GM12891 (cell line): ENCODE results near the gene RIPK3.
"Not testable (repeated sequence)": the region's sequence is repeated elsewhere in the genome, so short reads cannot be mapped to it uniquely, and the experiment has no call there.

Experiments used
- DNase-seq: peaks from one replicate; pipeline ENCODE4 v3.0.0; 2011; ENCODE audit warnings: low spot score; ENCODE audit not compliant: insufficient read length
- FAIRE-seq: peaks from 2 replicates; lab custom pipeline; 2011; peaks lifted over from hg19 to GRCh38; lab: Jason Lieb, UNC
- PAX5 ChIP-seq: IDR thresholded peaks from 2 replicates; pipeline ENCODE4 v1.6.1; 2011; ENCODE audit warnings: low read length, moderate library complexity, mild to moderate bottlenecking; ENCODE audit not compliant: insufficient read depth, severe bottlenecking
- POLR2A ChIP-seq: IDR thresholded peaks from 2 replicates; pipeline ENCODE4 v1.6.1; 2011; ENCODE audit warnings: low read depth, low read length, control low read depth
- POLR2AphosphoS5 ChIP-seq: IDR thresholded peaks from 2 replicates; pipeline ENCODE4 v1.6.1; 2011; ENCODE audit warnings: low read depth, low read length, control low read depth
- POU2F2 ChIP-seq: IDR thresholded peaks from 2 replicates; pipeline ENCODE4 v1.6.1; 2011; ENCODE audit warnings: low read depth, mild to moderate bottlenecking, control low read depth, low read length, moderate library complexity
- SPI1 ChIP-seq: IDR thresholded peaks from 2 replicates; pipeline ENCODE4 v1.6.1; 2011; ENCODE audit warnings: low read depth, low read length, control low read depth
- TAF1 ChIP-seq: IDR thresholded peaks from 2 replicates; pipeline ENCODE4 v1.6.1; 2011; ENCODE audit warnings: low read depth, low read length, control low read depth

RIPK3 gene

GRCh38 chr14:24378981-24379906 is 39.5 kb upstream of the RIPK3 start:
- DNase-seq (no peak), FAIRE-seq (no peak)
- TF ChIP-seq POLR2A (no peak), POLR2AphosphoS5 (no peak), PAX5 (no peak), TAF1 (no peak), POU2F2 (no peak), SPI1 (no peak)

DNA sequence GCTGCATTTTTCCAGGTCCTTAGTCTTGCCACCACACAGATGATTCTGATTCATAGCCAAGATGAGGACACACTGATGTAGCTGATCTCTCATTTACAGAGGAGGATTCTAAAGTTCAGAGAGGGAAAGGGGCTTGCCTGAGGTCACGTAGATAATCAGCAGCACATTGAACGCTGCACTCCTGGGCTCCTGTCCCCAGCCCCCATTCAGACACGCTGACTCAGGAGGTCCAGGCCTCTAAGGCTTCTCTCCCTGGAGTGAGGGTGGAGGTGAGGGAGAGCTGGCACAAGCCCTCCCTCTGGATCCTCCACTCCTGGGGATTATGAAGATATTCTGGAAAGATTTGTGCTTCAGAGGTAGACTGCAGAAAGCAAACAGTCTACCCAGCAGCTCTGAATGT is 38.5 kb upstream of the RIPK3 start:
- FAIRE-seq = no peak
- no peak for DNase-seq
- no peak for TF ChIP-seq POU2F2
- TF ChIP-seq SPI1 = no peak
- no peak for TF ChIP-seq PAX5
- no peak for TF ChIP-seq POLR2AphosphoS5
- TF ChIP-seq POLR2A = no peak
- no peak for TF ChIP-seq TAF1

GRCh38 chr14:24377657-24378056 is 37.9 kb upstream of the RIPK3 start:
- no peak for TF ChIP-seq TAF1
- FAIRE-seq = peak; percentile 16
- no peak for DNase-seq

- DNase-seq = no peak
- TF ChIP-seq SPI1 = no peak
- FAIRE-seq = no peak
Observed at GRCh38 chr14:24377126-24377525, 37.3 kb upstream of the RIPK3 start.

- no peak for DNase-seq
- no peak for FAIRE-seq
- TF ChIP-seq POLR2AphosphoS5 = no peak
- no peak for TF ChIP-seq POU2F2
- TF ChIP-seq TAF1 = no peak
- TF ChIP-seq SPI1 = no peak
- no peak for TF ChIP-seq POLR2A
- TF ChIP-seq PAX5 = no peak
Observed at GRCh38 chr14:24376448-24377070, 36.8 kb upstream of the RIPK3 start.

DNA sequence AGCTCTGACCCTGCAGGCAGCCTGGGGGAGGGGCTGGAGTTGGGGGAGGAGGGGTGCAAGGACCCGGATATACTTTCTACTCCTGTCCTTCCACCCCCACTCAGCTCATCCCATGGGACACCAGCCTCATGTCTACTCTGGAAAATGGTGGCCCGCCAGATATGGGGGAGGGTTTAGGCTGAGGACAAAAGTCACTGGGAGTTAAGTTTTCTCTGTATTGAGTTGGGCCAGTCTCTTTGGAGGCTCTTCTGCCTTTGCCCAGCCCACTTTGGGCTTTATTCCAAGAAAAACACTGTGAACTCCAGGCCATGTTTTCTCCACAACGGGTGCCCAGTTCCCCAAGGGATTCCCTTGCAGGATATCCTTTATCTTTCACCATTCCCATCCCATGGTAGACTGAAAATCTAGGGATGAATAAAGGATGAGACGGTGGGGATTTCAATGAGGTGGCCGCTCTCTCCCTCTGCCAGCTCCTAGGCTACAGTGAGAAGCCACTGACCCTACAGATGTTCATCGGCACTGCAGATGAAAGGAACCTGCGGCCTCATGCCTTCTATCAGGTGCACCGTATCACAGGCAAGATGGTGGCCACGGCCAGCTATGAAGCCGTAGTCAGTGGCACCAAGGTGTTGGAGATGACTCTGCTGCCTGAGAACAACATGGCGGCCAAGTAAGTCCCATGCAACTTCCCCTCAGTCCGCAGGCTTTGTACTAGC is 33.1 kb upstream of the RIPK3 start:
- no peak for FAIRE-seq

GRCh38 chr14:24371605-24372004 is 31.8 kb upstream of the RIPK3 start:
- FAIRE-seq, DNase-seq: not testable (repeated sequence)

More for the DNA sequence above, 33.1 kb upstream of the RIPK3 start:
- TF ChIP-seq POLR2AphosphoS5 (no peak), POU2F2 (no peak), TAF1 (no peak), PAX5 (no peak), POLR2A (no peak), SPI1 (no peak)
- DNase-seq = no peak

- no peak for TF ChIP-seq POU2F2
- no peak for TF ChIP-seq SPI1
- no peak for DNase-seq
- no peak for FAIRE-seq
Observed at GRCh38 chr14:24370748-24371147, 31.0 kb upstream of the RIPK3 start.

DNA sequence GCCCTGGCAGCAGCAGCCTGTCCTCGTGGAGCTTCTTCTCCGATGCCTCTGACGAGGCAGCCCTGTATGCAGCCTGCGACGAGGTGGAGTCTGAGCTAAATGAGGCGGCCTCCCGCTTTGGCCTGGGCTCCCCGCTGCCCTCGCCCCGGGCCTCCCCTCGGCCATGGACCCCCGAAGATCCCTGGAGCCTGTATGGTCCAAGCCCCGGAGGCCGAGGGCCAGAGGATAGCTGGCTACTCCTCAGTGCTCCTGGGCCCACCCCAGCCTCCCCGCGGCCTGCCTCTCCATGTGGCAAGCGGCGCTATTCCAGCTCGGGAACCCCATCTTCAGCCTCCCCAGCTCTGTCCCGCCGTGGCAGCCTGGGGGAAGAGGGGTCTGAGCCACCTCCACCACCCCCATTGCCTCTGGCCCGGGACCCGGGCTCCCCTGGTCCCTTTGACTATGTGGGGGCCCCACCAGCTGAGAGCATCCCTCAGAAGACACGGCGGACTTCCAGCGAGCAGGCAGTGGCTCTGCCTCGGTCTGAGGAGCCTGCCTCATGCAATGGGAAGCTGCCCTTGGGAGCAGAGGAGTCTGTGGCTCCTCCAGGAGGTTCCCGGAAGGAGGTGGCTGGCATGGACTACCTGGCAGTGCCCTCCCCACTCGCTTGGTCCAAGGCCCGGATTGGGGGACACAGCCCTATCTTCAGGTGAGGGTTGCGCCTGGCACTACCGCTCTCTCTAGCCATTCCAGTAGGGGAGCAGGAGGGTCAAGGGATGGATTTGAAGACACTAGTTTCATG is 30.3 kb upstream of the RIPK3 start:
- FAIRE-seq (no peak), DNase-seq (no peak)
- TF ChIP-seq TAF1 (no peak), SPI1 (no peak), PAX5 (no peak), POLR2AphosphoS5 (no peak), POLR2A (no peak), POU2F2 (no peak)

GRCh38 chr14:24369463-24369862 is 29.7 kb upstream of the RIPK3 start:
- FAIRE-seq = no peak
- DNase-seq = no peak
- TF ChIP-seq SPI1 = no peak
- TF ChIP-seq POLR2AphosphoS5 = no peak
- no peak for TF ChIP-seq POU2F2
- TF ChIP-seq POLR2A = no peak
- TF ChIP-seq PAX5 = no peak
- TF ChIP-seq TAF1 = no peak
